HG03095 (cell line): Measurements from ENCODE around the gene TNFRSF14.
"Not testable (repeated sequence)": the region's sequence is repeated elsewhere in the genome, so short reads cannot be mapped to it uniquely, and the experiment has no call there.

Source experiments
- ATAC-seq: cut with Tn5 transposase; IDR thresholded peaks from one replicate; pipeline ENCODE4 v1.9.1; 2021; ENCODE audit warnings: moderate library complexity; ENCODE audit not compliant: unreplicated experiment

Gene TNFRSF14

DNA sequence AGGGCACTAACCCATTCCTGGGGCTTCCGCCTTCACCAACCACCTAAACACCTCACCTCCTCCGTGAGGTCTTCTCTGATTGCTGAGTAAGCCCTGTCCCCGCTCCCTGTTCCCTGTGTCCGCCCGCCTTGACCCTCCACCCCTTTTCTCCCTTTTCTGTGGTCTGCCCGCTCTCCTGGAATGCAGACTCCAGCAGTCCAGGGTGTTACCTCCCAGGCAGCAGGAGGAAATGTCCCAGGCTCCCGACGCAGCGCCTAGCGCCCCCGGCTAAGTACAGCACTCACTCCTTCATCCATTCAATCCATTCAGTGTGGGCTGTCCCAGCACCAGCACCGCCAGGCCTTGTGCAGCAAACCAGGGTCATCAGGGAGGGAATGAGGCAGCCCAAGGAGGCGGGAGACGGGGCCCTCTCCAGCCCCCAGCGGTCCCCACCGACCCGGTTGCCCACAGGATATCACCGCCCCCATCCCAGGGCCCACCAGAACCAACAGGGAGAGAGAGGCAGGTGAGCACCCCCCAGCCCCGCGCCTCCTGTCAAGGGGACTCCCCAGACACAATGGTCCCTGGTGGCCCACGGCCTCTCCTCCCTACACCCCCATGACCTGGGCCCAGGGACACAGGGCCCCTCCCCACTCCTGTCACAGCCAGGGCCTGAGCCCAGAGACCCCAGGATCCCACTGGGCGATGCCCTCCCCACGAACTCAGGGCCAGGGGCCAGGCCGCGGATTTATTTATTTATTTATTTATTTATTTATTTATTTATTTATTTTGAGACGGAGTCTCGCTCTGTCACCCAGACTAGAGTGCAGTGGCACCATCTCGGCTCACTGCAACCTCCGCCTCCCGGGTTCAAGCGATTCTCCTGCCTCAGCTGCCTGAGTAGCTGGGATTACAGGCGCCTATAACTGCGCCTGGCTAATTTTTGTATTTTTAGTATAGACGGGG lies 10.2 kb downstream of the TNFRSF14 start:
- ATAC-seq, result no peak

- ATAC-seq, result no peak
Measured at GRCh38 chr1:2567083-2567679, 11.0 kb downstream of the TNFRSF14 start.

GRCh38 chr1:2568187-2568816 lies 12.1 kb downstream of the TNFRSF14 start:
- ATAC-seq, result not testable (repeated sequence)

DNA sequence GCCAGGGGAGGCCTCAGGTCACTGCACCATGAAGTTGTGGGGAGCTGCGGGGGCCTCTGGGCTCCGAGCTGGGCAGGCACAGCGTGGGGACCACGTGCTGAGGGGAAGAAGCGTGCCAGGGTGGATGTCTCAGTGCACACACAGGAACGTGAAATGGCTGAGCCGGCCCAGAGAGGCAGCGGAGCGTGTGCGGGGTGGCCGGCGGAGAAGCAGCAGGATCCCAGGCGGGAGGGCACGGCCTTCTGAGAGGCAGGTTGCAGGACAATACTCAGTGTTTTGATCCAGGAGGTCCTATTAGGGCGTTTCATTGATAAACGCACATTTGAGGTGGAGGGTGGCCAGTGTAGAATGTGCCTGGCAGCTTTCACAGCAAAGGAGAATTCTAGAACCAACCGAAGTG lies 12.9 kb downstream of the TNFRSF14 start:
- ATAC-seq, result no peak

GRCh38 chr1:2569703-2570102 lies 13.5 kb downstream of the TNFRSF14 start:
- ATAC-seq, result not testable (repeated sequence)

- ATAC-seq, result no peak
Measured at GRCh38 chr1:2570332-2570731, 14.2 kb downstream of the TNFRSF14 start.

- no peak for ATAC-seq
Measured at GRCh38 chr1:2571348-2571747, 15.2 kb downstream of the TNFRSF14 start.

DNA sequence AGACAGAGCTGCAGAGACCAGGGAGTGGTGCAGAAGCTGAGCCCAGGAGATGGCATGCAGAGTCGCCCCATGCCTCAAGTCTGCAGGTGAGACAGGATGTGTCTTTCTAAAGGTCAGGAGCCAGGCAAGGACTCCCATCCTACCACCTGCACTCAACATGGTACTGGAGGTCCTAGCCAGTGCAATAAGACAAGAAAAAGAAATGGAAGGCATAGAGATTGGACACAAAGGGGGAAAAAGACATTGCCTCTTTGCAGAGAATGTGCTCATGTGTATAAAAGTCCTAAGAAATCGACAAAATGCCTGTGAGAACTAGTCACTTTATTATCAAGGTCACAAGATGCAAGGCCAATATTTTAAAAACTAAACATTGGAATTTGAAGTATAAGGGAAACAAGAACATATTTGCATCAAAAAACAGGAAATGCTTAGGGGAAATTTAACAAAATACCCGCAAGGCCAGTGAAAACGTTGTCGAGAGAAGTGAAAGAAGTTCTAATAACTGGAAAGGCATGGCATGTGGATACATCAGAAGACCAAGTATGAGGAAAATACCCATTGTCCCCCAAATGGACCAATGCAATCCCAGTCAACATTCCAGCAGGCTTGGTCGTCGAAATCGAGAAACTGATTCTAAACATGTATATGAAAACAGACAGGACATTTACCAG lies 17.2 kb downstream of the TNFRSF14 start:
- no peak for ATAC-seq

- no peak for ATAC-seq
Measured at GRCh38 chr1:2574350-2574749, 18.2 kb downstream of the TNFRSF14 start.

- ATAC-seq, result no peak
Measured at GRCh38 chr1:2575801-2576663, 19.9 kb downstream of the TNFRSF14 start.

GRCh38 chr1:2577565-2578075 lies 21.4 kb downstream of the TNFRSF14 start:
- peak; percentile 35 for ATAC-seq

- ATAC-seq, result no peak
Measured at GRCh38 chr1:2578758-2579118, 22.6 kb downstream of the TNFRSF14 start.

GRCh38 chr1:2580691-2581090 lies 24.5 kb downstream of the TNFRSF14 start:
- ATAC-seq, result no peak

- no peak for ATAC-seq
Measured at GRCh38 chr1:2582391-2582790, 26.2 kb downstream of the TNFRSF14 start.

DNA sequence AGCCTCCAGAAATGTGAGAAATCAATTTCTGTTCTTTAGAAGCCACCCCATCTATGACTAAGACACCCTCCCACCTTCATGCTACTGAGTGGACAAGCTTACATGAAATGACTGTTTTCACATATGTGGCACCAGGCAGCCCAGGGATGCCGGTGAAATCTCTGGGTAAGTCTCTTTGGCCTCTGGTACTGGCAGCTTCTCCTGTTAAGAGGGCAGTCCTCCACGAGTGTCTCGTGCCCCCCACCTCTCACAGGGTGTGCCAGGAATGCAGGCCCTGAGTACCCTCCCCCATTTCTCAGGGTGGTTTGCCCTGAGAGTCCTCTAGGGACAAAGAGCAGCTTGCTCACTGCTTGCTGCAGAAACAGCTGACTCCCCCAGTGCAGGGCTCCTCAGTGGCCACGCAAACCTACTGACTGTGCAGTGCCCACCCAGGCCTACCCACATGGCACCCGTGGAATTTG lies 27.2 kb downstream of the TNFRSF14 start:
- ATAC-seq, result no peak

DNA sequence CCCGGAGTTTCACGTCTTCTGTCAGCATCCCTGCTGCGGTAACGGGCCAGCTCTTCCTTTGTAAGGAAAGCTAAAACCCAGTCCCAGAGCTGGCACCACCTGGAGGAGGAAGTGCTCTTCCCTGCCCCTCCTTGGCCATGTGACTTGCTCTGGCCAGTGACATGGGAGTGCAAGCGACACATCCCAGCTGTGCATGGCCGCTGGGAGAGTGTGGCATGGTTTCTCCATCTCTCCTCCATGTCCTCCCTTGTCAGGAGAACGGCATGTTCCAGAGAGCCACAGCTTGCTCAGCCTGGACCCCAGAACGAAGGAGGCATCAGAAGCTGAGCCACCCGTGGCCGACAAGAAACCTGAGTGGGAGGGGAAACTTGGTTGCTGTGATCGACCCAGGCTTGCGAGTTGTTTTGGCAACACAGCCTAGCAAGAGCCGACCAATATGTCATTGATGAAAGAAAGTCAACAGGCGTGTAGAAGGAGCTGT lies 27.7 kb downstream of the TNFRSF14 start:
- no peak for ATAC-seq

DNA sequence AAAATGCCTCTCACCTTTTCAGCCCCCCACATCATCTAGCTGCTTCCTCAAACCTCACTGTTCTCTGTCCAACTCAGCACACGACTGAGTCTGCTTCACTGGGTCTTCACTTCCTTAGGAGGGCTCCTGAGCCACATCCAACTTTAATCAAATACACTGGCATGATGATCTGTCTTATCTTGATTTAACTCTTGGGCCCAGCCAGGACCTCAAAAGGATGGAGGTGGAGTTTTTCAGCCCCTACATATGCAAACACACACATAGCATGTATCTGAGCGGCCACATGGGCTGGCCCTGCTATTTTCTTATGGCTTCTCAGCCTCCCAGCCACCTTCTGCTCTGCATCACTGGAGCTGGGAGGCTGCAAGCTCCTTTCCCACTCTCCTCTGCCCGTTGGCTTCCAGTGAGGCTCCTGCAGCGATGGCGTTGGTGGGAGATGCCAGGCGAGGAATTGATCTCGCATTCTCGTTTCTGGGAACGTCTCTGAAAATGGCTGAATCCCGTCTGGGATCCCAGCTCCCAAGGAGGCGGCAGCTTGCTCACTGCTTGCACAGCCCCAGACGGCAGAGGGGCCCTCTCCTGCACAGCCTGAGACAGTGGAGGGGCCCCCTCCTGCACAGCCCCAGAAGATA lies 28.6 kb downstream of the TNFRSF14 start:
- no peak for ATAC-seq

DNA sequence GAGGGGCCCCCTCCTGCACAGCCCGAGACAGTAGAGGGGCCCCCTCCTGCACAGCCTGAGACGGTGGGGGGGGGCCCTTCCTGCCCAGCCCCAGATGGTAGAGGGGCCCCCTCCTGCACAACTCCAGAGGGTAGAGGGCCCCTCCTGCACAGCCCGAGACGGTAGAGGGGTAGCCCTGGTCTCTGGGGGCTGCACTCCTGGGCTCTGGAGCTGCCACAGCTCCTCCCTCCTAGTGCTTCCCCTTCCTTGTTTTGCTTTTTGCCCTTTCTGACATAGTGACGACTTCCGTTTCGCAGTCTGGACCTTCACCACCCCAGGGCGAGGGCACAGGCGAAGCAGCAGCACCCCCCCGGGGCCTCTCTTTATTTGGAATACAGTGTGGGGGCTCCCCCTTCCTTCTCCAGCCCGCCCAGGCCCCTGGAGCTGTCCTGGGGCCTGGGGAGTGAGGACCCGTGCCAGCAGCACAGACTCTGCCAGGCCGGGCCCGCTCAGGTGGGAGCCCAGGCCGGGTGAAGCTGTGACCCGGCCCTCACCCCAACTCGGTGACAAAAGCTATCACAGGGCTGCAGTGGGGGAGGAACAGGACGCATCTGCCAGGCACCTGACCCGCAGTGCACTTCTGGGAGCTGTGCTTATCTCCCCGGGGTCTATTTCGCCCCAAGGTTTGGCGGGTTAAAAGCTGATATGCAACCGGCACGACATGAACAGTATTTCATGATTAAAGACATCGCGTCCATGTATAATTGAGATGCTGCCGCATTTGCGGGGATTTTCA lies 29.3 kb downstream of the TNFRSF14 start:
- peak; percentile 32 for ATAC-seq
